GM19324 (cell line): ENCODE results near the gene RABGAP1L.
"Not testable (repeated sequence)": the region's sequence is repeated elsewhere in the genome, so short reads cannot be mapped to it uniquely, and the experiment has no call there.

Experiments used
- ATAC-seq: cut with Tn5 transposase; IDR thresholded peaks from one replicate; pipeline ENCODE4 v1.9.1; 2021; ENCODE audit warnings: mild to moderate bottlenecking, moderate library complexity; ENCODE audit not compliant: unreplicated experiment, low FRiP score

The RABGAP1L gene

GRCh38 chr1:174785510-174785909, 626.2 kb downstream of the RABGAP1L start:
- ATAC-seq: no peak

GRCh38 chr1:174786358-174786757, 627.0 kb downstream of the RABGAP1L start:
- ATAC-seq: no peak

GRCh38 chr1:174786760-174787159, 627.4 kb downstream of the RABGAP1L start:
- peak; percentile 57 for ATAC-seq

- no peak for ATAC-seq
Measured at GRCh38 chr1:174788981-174789380, 629.7 kb downstream of the RABGAP1L start.

- no peak for ATAC-seq
Measured at GRCh38 chr1:174789399-174789798, 630.1 kb downstream of the RABGAP1L start.

GRCh38 chr1:174791863-174792262, 632.5 kb downstream of the RABGAP1L start:
- no peak for ATAC-seq

DNA sequence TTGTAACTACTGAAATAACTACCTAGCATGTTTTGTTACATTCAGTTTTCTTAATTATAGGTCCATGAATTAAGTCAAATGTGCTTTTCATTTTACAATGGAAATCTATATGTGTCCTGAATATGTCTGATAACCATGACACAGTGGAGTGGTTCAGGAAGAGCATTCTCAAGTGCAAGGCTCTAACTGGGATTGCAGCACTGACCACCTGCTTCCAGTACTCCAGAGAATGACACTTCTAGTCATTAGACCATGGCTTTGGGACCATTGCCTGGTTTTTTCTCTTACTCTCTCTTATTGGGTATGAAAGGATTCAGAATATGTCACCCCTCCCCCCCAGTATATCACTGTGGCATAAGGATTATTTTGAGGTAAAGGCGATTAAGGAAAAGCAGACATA, 635.5 kb downstream of the RABGAP1L start:
- ATAC-seq: no peak

DNA sequence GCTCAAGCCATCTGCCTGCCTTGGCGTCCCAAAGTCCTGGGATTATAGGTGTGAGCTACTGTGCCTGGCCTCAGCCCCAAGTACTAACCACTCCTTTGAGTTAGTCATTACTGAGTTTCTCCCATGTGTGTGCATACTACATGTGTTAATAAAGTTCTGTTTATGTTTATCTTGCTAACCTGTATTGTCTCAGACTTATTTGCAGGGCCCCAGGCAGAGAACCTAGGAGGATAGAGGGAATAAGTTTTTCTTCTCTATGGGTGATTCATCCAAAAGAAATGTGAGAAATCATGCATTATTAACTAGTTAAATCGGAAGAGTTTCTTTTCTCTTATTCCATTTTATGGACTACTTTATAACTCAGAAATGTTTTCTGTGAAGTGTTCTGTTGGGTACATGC, 636.5 kb downstream of the RABGAP1L start:
- no peak for ATAC-seq

DNA sequence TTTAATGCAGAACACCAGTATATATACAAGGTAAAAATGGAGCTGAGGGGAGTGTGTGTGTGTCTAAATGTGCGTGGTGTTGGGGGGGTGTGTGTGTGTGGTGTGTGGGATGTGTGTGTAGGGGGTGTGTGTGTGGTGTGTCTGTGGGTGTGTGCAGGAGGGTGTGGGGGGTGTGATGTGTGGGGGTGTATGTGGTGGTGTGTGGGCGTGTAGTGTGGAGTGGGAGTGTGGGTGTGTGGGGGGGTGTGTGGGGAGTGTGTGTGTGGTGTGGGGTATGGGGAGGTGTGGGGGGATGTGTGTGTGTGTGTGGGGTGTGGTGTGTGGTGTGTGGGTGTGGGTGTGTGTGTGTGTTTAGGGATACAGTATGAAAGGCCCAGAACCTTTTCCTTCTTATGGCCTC, 638.1 kb downstream of the RABGAP1L start:
- no peak for ATAC-seq

DNA sequence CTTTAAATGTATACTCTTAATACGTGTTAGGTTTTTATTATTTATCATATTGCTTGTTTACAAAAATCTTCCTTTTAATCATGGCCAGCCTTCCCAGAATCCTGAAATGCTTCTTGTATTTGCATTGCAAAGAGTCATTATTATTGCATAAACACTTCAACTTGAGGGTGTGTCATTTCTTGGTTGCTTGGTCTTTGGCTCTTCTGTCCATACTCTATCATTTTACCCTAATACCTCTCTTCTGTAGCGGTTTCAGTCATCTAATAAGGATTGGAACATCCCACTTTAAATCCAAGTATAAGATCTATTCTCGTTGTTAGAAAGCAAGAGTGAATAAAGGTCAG, 639.8 kb downstream of the RABGAP1L start:
- ATAC-seq: no peak

- ATAC-seq: peak; percentile 10
Measured at GRCh38 chr1:174800216-174800851, 641.0 kb downstream of the RABGAP1L start.

DNA sequence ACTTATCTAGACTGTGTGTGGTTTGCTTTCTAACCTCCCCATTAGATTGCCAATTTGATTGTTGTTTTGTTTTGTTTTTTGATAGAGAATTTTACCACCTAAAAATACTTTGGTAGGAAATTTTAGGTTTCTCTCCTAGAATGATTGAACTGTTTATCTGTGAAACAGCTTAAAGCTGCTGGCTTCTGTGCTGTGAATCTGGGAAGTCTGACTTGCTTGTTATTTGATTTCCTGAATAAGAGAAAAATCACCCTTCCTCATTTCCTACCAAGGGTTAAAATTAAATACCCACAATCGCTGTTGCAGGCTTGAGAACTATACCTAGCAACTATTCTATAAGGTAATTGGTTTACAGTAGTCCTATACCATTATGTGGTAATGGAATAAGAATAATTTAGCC, 641.6 kb downstream of the RABGAP1L start:
- ATAC-seq: no peak

GRCh38 chr1:174809755-174810280, 650.5 kb downstream of the RABGAP1L start:
- ATAC-seq: no peak

DNA sequence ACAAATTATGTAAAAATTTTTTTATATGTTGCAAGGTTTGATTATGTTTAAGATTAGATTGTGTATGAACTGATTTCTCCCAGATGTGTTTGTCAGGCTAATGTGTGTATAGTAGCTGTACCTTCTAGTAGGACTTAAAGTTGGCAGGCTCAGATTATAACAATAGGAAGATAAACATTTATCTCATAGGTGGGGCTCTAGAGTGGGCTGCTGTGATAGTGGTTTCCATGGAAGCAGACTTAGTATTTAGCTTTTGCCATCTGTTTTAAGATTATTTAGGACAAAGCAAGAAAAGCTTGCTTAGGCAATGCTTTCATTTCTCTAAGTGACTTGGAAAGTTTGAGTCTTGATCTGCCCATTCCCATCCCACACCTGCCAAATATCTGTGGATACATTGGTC, 652.7 kb downstream of the RABGAP1L start:
- no peak for ATAC-seq

GRCh38 chr1:174812656-174813055, 653.3 kb downstream of the RABGAP1L start:
- ATAC-seq: no peak

GRCh38 chr1:174815036-174815435, 655.7 kb downstream of the RABGAP1L start:
- no peak for ATAC-seq

- ATAC-seq: no peak
Measured at GRCh38 chr1:174815474-174815908, 656.2 kb downstream of the RABGAP1L start.

DNA sequence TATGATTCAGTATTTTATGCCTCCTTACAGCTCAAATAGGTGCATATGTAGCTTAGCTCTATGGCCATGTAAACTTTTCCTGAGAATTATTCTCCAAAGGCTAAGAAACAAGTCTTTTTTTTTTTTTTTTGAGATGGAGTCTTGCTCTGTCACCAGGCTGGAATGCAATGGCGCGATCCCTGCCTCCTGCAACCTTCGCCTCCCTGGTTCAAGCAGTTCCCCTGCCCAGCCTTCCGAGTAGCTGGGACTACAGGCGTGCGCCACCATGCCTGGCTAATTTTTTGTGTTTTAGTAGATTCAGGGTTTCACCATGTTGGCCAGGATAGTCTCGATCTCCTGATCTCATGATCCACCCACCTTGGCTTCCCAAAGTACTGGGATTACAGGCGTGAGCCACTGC, 657.3 kb downstream of the RABGAP1L start:
- ATAC-seq: not testable (repeated sequence)

DNA sequence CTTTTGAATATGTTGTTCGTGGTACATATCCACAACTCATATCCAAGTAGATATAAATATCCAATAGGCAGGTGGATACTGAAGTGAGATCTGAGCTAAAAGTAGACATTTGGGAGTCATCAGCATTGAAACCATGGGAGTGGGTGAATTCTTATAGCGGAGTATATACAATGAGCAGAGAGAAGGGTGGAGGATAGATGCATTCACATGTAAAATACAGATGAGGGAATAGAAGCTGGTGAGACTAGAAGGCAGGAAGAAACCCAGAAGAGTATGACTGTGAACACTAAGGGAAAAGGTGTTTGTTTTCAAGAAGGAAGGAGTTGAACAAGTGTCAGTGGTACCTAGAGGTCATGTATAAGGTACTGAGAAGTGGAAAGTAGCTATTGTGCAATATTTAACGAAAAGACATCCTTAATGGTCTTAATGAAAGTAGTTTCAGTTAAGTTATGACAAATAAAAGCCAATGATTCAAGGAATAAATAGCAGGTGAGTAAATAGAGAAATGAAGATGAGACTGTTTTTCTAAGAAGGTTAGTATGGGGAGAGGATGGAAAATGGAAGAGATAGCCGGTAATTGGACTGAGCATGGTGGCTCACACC, 658.8 kb downstream of the RABGAP1L start:
- no peak for ATAC-seq

- no peak for ATAC-seq
Measured at GRCh38 chr1:174818951-174819350, 659.6 kb downstream of the RABGAP1L start.

DNA sequence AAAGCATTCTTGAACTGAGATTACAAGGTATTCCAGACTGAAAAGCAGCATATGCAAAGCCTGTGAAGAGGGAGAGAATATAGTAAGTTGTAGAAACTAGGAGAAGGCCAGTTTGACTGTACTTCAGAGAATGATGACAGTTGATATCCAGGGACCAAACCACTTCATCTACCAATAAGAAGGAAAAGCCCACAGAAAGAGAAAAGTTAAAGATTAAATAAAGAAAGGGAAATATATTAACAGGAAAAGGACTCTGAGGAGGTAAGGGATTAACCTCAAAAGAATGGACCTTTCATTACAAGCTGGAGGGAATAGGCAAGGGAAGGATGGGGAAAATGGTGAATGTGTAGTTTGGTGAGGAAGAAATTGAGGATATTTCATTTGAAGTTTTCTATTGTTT, 660.3 kb downstream of the RABGAP1L start:
- ATAC-seq: no peak

DNA sequence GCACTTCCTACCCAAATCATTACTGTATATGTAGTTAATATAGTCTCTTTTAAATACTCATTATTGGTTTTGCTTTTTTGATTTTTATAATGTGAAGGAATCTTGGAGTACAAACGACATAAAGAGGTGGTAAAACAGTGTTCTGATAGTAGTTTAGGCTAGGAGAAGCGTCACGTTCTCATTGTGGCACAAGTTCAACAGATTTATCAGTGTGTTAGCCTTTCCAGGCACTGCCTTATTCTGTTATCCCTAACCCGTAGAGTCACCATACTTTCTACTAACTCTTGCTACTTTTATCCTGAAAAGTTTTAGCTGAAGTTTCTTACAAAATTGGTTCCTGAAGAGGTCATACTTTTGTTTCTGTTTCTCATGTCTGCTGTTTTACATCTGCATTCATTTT, 665.8 kb downstream of the RABGAP1L start:
- ATAC-seq: no peak
